OCI-M2 (cell line): ENCODE measurements around the gene NFKBIB.

Experiments
- DNase-seq: peaks from one replicate; lab custom pipeline; 2025; ENCODE audit not compliant: unreplicated experiment; lab: John Stamatoyannopoulos, UW

NFKBIB gene

DNA sequence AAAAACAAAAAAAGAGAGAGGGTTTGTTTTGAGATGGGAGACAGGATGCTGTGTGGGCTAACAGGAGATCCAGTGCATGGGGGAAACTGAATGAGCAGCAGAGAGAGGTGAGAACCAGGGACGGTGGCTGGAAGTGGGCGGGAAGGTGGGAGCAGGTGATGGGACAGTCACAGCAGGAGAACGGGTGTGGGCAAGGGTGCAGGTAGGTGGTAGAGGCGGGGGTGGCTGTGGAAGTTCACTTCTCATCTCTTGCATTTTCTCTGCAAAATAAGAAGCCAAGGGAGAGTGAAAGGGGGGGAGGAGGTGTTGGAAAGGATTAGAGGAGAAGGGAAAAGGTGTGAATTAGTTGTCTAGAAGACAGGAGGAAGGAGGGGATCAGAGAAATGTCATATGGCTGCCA lies 53.9 kb downstream of the NFKBIB start:
- no peak for DNase-seq

GRCh38 chr19:38956264-38956663 lies 56.5 kb downstream of the NFKBIB start:
- no peak for DNase-seq

DNA sequence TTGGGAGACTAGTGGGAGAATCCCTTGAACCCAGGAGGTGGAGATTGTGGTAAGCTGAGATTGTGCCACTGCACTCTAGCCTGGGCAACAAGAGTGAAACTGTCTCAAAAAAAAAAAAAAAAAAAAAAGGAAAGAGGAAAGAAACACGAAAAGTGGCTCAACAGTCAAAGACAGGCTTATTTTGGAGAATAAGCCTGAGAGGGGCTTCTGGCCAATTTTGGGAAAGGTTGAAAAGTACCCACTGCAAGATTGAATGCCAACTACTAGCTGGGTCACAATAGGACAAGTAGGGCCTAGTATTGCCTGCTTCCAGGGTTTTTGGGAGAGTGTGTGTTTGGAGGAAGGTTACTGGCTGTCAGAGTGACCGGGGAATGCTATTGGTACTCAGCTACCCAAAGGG lies 58.5 kb downstream of the NFKBIB start:
- no peak for DNase-seq
